ENCODE data around the gene FLRT1.

The FLRT1 gene

DNA sequence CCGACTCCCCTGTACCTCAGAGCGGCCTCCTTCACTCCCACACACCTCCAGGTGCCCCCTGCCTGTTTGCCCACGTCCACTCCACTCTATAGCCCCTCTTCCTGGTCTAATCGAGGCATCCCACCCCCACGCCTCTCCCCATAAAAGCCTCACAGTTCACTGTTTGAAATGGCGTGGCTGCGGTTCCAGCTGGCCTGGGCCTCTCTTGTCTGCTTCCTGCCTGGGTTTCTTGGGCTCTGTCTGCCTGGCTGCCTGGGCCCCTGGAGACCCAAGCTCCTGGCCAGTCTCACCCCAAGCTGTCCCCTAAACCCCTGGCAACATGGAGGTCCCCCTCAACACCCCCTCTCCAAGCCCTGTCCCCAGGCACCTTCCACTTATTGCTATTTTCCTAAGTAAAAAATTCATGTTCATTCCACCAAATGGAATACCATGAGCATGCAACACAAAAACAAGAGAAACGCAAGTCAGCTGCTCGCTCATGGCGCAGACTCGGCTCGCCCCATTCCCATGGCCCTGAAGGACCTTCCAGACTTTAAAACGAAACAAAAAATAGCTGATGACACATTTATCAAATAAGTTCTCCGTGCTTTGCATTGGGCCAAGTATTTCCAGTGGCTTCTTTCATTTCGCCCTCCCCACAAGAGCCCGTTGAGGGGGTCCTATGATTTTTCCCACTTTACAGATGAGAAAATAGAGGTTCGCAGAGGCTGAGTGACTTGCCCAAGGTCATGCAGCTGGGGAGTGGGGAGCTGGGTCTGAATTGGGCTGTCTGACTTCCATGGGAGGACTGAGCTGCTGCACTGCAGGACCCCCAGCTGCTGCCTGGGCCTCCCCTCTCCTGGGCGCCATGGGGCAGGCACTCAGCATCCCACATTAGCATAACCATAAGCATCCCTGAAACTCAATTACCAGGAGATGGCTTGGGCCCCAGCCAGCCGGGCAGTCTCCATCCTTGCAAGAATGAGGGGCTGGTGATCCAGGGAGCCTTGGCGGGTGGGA lies 11.7 kb upstream of the FLRT1 start:
- in situ Hi-C loops (cut with MboI; ENCODE audit: low sequenced_read_pairs): no loop called here

DNA sequence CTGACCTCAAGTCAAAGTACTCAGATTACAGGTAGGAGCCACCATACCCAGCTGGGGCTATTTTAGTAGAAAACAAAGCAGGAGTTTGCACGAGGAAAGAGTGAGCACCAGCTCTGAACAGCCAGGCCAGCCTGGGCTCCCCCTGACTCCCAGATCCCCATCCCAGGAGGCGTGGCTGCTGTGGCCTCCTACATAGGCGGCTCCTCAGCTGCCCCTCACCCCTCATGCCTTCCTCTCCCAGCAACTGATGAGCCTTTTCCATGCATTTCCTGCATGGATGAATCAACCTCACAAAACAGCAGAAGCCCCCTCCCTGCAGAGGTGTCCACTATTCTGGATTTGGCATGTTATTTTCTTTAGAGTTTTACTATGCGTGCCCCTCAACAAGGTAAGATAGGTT lies 10.5 kb upstream of the FLRT1 start:
- in situ Hi-C loops (cut with MboI; ENCODE audit: low sequenced_read_pairs): no loop called here

DNA sequence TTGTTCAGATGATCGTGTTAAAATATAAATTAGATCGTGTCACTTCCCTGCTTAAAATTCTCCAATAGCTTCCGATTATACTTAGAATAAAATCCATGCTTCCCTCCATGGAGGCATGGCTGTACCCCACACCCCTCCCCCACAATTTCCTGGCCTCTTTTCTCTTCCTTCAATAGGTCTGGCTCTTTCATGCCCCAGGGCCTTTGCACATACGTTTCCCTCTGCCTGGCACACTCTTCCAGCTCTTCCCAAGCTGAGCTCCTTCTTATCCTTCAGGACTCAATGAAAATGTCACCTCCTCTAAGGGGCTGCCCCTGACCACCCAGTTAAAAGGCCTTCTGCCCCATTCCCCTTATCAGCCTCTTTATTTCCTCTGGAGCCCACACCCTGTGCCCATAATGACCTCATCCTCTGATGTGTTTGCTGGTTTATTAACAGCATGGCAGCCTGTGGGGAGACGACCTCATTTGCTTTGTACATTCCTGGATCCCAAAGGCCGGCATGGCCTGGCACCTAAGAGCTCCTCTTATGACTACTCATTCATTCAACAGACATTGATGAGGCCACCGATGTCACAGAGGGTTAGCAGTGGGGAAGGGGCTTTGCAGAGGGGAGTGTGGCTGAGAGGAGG lies 9.0 kb upstream of the FLRT1 start:
- in situ Hi-C loops (cut with MboI; ENCODE audit: low sequenced_read_pairs): no loop called here

DNA sequence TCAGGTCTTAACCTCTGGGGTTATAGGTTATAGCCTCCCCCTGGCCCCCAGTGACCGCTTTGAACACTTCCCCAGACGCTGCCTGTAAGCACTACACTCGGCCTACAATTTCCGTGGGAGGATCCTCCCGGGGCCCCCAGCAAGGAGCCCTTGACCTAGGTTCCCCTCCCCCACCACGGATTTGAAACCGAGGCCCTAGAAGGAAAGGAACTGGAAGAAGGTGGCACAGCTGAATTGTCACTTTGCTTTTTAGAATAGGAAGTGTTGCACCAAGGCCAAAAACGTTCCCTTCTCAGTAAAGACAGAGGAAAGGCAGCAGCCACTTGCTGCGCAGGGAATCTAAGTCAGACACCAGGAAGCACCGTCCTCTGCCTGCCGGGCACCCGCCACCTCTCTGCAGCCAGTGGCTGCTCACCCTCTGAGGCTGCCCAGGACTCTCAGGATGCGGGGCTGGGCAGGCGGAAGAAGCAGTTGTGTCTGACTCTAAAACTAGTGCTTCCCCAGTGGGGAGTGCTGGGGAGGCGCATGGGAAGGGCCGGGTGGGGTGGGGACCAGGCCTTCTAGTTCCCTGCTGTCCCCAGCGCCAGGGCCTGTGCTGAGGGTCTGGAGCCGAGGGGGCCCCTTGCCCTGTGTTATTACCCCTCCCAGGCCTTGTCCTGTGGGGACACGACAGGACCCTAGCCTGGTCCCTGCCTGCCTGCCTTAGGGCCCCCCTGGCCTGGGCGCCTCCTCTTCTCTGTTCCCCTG lies 7.9 kb upstream of the FLRT1 start:
- in situ Hi-C loops (cut with MboI; ENCODE audit: low sequenced_read_pairs): no loop called here

- in situ Hi-C loops (cut with MboI; ENCODE audit: low sequenced_read_pairs): no loop called here
These were observed 7.2 kb upstream of the FLRT1 start for GRCh38 chr11:64028398-64029115.

GRCh38 chr11:64029773-64030172 lies 6.0 kb upstream of the FLRT1 start:
- in situ Hi-C loops (cut with MboI; ENCODE audit: low sequenced_read_pairs): no loop called here

GRCh38 chr11:64031001-64031400 lies 4.7 kb upstream of the FLRT1 start:
- in situ Hi-C loops (cut with MboI; ENCODE audit: low sequenced_read_pairs): no loop called here

DNA sequence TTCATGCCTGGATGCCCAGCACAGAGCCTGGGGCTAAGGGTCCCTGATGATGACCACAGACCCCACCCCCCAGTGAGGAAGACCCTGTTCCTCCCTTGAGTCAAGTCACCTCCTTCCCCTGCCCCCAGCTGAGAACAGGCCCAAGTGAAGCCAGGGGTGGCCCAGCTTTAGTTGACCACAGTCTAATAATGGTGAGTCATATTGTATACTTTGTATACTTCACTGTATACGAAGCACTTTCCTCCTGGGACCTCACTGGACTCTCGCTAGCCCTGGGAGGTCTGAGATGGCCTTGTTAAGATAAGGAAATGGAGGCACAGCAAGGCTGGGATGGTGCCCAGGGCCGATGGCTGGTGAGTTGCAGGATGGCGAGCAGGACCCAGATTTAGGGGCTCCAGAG lies 3.7 kb upstream of the FLRT1 start:
- in situ Hi-C loops (cut with MboI; ENCODE audit: low sequenced_read_pairs): no loop called here

DNA sequence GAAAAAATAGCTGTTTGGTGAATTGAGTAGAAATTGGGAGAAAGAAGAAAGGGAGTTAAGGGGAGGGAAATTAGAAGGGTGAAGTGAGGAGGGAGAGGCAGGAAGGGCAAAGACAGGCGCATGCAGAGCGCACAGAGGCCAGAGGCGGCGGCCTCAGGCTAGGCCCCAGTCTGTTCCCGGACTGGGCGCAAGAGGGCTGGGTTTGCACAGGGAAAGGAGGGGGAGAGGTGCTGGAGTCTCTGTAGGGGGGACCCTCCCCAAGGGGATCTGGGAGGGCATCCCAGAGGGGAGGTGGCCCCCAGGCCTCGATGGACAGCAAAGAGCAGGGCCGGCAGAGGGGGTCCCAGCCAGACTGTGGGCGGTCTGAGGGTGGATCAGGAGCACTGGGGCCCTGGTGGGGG lies 1.3 kb upstream of the FLRT1 start:
- in situ Hi-C loops (cut with MboI; ENCODE audit: low sequenced_read_pairs): no loop called here

- in situ Hi-C loops (cut with MboI; ENCODE audit: low sequenced_read_pairs): no loop called here
These were observed 628 bp upstream of the FLRT1 start for GRCh38 chr11:64035081-64035524.

DNA sequence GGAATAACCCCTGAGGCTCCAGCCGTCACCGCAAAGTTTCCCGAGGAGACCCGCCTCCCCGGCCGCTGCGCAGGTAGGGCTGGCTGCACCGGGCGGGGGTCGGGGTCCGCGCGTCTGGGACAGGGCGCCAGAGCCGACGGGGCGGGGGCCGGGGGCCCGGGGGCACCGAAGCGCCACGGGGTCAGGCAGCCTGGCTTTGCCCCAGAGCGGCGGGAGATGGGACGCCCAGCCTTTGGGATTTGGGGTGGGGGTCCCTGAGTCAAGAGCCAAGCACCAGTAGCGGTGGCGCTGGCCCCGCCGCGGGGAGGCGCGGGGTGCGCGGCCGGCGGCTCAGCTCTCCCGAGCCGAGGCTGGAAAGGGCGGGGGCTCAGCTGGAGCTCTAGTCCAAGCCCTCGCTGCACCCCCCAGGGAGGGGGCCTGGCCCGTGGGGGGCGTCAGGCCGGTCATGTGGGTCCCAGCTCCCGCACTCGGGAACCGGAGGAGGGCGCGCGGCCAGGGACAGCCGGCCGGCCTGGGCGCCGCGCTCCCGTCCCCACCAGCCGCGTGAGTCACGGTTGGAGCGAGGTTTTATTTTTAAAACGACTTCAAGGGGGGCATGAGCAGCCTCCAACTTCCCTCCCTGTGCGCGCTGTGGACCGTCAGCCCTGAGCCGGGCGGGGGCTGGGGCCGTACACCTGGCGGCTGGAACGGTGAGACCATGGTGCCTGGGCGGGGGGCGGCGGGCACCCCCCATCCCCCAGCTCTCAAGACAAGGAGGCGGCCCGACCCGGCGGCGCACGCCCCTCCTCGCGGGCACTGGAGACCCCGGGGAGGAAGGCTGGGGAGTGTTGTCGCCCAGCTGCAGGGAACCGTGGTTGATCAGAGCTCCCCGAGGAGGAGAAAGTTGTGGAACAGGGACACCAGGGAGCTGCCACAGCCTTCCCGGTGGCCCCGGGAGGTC lies 626 bp downstream of the FLRT1 start:
- in situ Hi-C loops (cut with MboI; ENCODE audit: low sequenced_read_pairs): no loop called here

GRCh38 chr11:64037027-64037634 lies 1.4 kb downstream of the FLRT1 start:
- in situ Hi-C loops (cut with MboI; ENCODE audit: low sequenced_read_pairs): no loop called here

GRCh38 chr11:64038500-64038899 lies 2.8 kb downstream of the FLRT1 start:
- in situ Hi-C loops (cut with MboI; ENCODE audit: low sequenced_read_pairs): no loop called here

DNA sequence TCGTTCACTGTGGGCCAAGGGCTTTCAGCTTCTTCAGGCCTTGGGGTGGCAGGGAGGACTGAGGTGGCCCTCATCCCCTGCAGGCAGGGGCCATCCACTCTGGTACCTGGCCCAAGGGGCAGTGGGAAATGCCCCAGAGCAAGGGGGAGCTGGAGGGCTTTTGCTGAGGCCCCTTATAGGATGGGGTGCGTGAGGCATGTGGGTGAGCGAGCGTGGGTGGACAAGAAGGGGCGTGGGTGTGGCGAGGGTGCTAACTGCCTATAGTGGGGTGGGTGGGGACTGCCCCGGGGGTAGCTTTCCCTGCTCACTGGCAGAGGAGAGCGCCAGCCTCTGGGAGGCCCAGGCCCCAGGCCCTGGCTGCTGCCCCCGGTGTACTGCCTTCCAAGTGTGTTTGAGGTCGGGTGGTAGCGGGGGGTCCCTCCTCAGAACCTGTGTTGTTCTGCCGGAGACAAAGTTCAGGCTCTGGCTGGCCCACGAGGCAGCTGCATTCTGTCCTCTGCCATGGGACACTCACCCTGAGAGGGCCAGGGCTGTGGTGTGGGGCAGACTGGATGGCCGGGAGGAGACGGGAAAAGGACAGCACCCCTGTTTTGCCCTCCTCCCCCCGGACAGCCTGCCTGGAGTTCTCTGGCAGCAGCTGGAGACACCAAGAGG lies 3.4 kb downstream of the FLRT1 start:
- in situ Hi-C loops (cut with MboI; ENCODE audit: low sequenced_read_pairs): no loop called here

DNA sequence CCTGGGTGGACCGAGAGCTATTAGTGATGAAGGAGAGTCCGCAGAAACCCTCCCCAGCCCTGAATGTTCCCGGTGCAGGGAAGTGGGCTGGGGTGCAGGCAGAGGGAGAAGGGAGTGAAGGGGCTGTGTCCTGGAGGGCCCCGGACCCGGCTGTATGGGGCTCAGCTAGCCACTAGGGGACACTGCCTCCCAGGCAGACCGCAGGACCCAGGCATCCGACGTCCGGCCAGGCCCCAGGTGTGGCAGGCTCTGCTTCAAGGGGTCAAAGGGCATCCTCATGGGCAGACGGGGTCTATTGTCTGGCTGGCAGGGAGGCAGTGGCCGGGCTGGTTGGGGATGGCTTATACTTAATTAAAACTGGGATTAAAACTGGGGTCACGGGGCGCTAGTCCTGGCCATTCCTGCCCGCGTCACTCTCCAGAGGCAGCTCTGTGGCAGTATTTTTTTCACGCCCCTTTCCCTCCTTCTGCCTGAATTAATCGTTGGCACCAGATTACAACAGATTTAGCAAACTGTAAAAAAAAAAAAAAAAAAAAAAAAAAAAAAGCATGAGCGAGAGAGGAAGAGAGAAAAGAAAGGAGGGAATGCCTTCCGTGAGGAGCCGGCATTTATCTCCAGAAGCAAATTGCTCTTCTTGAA lies 5.1 kb downstream of the FLRT1 start:
- in situ Hi-C loops (cut with MboI; ENCODE audit: low sequenced_read_pairs): no loop called here

DNA sequence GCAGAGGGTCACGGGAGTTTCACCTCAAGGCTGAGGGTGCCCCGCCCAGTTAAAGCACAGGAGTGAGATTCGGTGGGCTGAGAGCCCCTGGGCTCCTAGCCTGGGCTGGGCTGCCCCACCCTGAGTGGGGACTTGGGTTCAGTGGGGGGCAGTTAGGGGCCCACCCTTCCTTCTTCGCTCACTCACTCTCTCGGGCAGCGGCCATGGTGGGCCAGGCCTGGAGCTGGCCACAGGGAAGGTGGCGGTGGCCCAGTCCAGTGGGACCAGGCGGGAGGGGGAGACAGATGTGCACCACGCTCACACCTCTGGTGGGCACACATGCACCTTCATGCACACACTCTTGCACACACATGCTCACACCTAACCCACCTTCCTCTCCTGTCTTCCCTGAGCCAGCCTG lies 6.1 kb downstream of the FLRT1 start:
- in situ Hi-C loops (cut with MboI; ENCODE audit: low sequenced_read_pairs): no loop called here

DNA sequence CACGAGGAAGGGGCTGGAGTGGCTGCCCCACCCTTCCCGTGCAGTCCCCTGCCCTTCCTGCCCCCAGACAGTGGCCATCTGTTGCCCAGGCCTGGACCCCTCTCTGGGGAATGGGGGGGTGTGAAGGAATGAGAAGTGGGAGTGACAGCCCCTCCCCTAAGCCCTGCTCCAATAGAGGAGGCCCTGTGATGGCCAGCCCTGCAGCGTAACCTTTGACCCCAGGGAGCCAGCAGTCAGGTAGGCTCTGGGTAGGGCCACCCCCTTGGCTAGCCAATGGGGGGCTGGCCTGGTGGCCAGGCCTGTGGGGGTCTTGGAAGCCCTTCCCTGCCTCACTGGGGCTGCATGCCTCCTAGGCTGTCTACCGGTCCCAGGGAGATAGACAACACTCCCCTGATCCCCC lies 6.6 kb downstream of the FLRT1 start:
- in situ Hi-C loops (cut with MboI; ENCODE audit: low sequenced_read_pairs): no loop called here

DNA sequence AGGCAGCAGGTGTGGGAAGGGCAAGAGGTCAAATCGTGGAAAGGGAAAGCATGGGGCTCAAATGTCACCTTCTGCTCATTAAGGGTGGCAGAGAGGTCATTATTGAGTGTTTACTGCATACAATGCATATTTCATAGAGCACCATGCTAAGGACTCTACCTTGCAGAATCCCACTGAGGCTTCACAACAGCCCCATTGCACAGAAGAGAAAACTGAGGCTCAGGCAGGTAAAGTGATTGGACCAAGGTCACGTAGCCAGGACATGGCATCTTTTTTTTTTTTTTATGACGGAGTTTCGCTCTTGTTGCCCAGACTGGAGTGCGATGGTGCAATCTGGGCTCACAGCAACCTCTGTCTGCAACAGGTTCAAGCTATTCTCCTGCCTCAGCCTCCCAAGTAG lies 7.8 kb downstream of the FLRT1 start:
- in situ Hi-C loops (cut with MboI; ENCODE audit: low sequenced_read_pairs): no loop called here
